22Rv1 (cell line): Measurements from ENCODE around the gene LRRC19.

Experiments
- H3K27ac ChIP-seq: fragments of 450-650 bp; 2 replicates; pipeline ENCODE4 v1.5.1; 2017
- CTCF ChIP-seq: fragments of 450-650 bp; IDR thresholded peaks from 2 replicates; pipeline ENCODE4 v1.5.1; 2017; ENCODE audit warnings: mild to moderate bottlenecking
- ZFX ChIP-seq: fragments of 450-650 bp; IDR thresholded peaks from 2 replicates; pipeline ENCODE4 v1.6.1; 2017; ENCODE audit warnings: antibody characterized with exemption, borderline replicate concordance

The LRRC19 gene

DNA sequence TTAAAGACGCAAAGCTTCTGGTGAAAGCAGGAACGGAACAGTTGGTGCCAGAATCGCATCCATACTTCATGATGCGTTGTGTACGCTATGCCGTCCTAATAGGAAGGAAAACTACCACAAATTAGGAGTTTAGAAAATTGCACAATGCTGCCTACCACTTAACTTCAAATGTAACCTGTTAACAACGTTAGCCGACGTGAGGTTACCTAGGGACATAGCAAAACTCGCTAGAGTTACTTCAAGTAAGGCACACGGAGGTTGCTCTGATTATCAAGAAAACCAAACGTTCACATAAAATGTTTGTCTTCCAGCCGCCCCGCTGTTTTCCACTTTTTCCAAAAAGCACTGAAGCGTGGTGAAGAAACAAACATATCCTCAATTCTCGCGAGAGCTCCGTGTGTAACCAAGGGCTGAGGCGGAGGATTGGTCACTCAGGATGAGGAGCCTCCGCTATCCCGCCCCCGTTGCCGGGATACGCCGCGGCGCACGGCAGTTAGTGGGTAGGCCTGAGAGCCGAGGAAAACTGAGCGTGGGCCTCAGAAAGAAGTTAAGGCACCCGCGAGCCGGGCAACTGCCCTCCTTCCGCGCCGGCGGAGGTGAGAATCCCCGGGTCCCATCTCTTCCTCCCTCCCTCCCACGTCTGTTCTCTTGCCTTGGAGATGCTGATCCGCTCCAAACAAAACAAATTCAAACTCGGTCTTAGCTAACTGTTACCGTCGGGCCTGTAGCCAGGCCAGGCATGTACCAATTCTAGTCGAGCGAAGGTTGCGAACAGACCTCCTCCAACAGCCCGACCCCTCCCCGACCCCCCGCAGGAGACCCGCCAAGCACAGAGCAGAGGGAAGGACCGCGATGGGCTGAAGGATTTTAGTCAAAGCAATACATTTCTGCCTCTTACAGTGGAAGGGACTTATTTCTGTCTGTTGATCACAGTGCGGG, 49.3 kb downstream of the LRRC19 start, which contains the start of gene IFT74:
IFT74 (plus strand) TSS at position 492 of the 939 bp plus-strand sequence. CDS start 5,556 bp downstream, outside the sequence.
- no peak for TF ChIP-seq ZFX
- no peak for TF ChIP-seq CTCF
- H3K27ac ChIP-seq, result peak within 1 kb of the TSS; percentile 85

GRCh38 chr9:26955222-26955903, 50.1 kb downstream of the LRRC19 start:
- TF ChIP-seq CTCF (no peak), ZFX (no peak)
- H3K27ac ChIP-seq, result peak overlapping the region; percentile 85

DNA sequence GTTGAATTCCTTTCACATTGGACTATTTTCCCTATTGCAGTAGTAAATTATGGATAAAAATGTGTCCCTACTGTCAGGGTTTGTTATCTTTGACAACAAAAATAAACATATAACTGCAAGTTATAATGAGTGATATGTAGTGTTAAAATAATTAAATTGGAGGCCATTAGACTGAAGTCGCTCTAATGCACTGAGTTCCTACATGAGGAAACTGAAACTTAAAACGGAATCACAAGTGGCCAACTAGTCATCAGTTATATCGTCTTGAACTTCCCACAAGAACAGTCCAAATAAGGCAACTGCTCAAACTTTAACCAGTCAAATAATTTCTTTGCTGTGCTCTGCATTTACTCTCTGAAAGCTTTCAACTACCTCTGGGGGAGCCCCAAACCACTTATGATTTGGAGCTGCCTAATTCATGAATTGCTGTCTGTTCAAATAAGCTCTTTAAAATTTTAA, 51.4 kb downstream of the LRRC19 start:
- TF ChIP-seq CTCF (no peak), ZFX (no peak)
- no peak overlapping the region for H3K27ac ChIP-seq

GRCh38 chr9:26951794-26952193, 53.7 kb downstream of the LRRC19 start:
- TF ChIP-seq CTCF (no peak), ZFX (no peak)
- no peak overlapping the region for H3K27ac ChIP-seq

- no peak for TF ChIP-seq CTCF
- no peak for TF ChIP-seq ZFX
- H3K27ac ChIP-seq, result no peak overlapping the region
Measured at GRCh38 chr9:26950521-26950920, 55.0 kb downstream of the LRRC19 start.

- H3K27ac ChIP-seq, result no peak overlapping the region
- TF ChIP-seq ZFX, result no peak
- TF ChIP-seq CTCF, result no peak
Measured at GRCh38 chr9:26949637-26950069, 55.8 kb downstream of the LRRC19 start.

- TF ChIP-seq CTCF, result no peak
- TF ChIP-seq ZFX, result no peak
- H3K27ac ChIP-seq, result peak overlapping the region; percentile 91
Measured at GRCh38 chr9:26947736-26948135, 57.7 kb downstream of the LRRC19 start.
